Common myeloid progenitor, CD34-positive (primary cell): ENCODE data around the gene TM4SF20.

Source experiments
- CTCF ChIA-PET: fragments of 350-600 bp; sonication (Branson Sonifier 250); formaldehyde crosslinking; loops from one replicate; lab custom pipeline; 2021; ENCODE audit warnings: antibody characterized with exemption; lab: Charles Lee
- POLR2A ChIA-PET: fragments of 350-600 bp; sonication (Branson Sonifier 250); formaldehyde crosslinking; loops from one replicate; lab custom pipeline; 2021; ENCODE audit warnings: antibody characterized with exemption; lab: Charles Lee
- DNase-seq, 3 donors: peaks; one replicate each; pipeline versions ENCODE4 v3.0.0 to v3.0.0-alpha.2; 2013
- H3K27ac ChIP-seq, 2 experiments: 1 replicate in 1 of 2; 2 replicates in 1 of 2; pipeline ENCODE4 v1.7.0; 2013; ENCODE audit warnings: inconsistent platforms in 2 of 2, low read length in 2 of 2, mild to moderate bottlenecking in 2 of 2, low read depth in 1 of 2, moderate library complexity in 1 of 2; ENCODE audit not compliant: severe bottlenecking in 2 of 2, insufficient read depth in 1 of 2, poor library complexity in 1 of 2
- H3K27me3 ChIP-seq, 5 experiments: replicated peaks in 2 of 5; 1 replicate in 3 of 5; 2 replicates in 2 of 5; pipeline versions ENCODE4 v1.6.1 to v1.7.0; 2013; ENCODE audit warnings: low read length in 4 of 5, mild to moderate bottlenecking in 2 of 5, moderate library complexity in 2 of 5, inconsistent platforms in 1 of 5; ENCODE audit not compliant: insufficient read depth in 5 of 5, control insufficient read depth in 4 of 5
- H3K36me3 ChIP-seq, 4 experiments: 1 replicate in 2 of 4; 2 replicates in 2 of 4; pipeline versions ENCODE4 v1.6.1 to v1.7.0; 2013; ENCODE audit warnings: low read length in 3 of 4, control low read depth in 1 of 4, mild to moderate bottlenecking in 1 of 4; ENCODE audit not compliant: control insufficient read depth in 4 of 4, insufficient read depth in 4 of 4
- H3K4me1 ChIP-seq, 4 experiments: 1 replicate in 3 of 4; 2 replicates in 1 of 4; pipeline versions ENCODE4 v1.6.1 to v1.7.1; 2013; ENCODE audit warnings: low read length in 3 of 4, mild to moderate bottlenecking in 3 of 4, control low read depth in 1 of 4, inconsistent platforms in 1 of 4, moderate library complexity in 1 of 4; ENCODE audit not compliant: control insufficient read depth in 4 of 4, insufficient read depth in 4 of 4; ENCODE audit errors: control extremely low read depth in 1 of 4
- H3K4me3 ChIP-seq, 7 experiments: 1 replicate in 4 of 7; 2 replicates in 3 of 7; pipeline versions ENCODE4 v1.5.1 to v1.7.0; 2013; ENCODE audit warnings: mild to moderate bottlenecking in 7 of 7, low read length in 6 of 7, moderate library complexity in 6 of 7, inconsistent platforms in 2 of 7, low read depth in 2 of 7, control low read depth in 1 of 7; ENCODE audit not compliant: insufficient read depth in 4 of 7, control insufficient read depth in 1 of 7; ENCODE audit errors: extremely low read depth in 1 of 7
- H3K9me3 ChIP-seq, 5 experiments: 1 replicate in 4 of 5; 2 replicates in 1 of 5; pipeline versions ENCODE4 v1.6.1 to v1.7.1; 2013; ENCODE audit warnings: low read length in 4 of 5, mild to moderate bottlenecking in 2 of 5, inconsistent platforms in 1 of 5, low read depth in 1 of 5, moderate library complexity in 1 of 5; ENCODE audit not compliant: control insufficient read depth in 4 of 5, insufficient read depth in 2 of 5; ENCODE audit errors: control extremely low read depth in 1 of 5
- WGBS: methylation state at CpG from one replicate; pipeline ENCODE4 v1.1.5; 2013; ENCODE audit not compliant: insufficient coverage; 5-methylcytosine and 5-hydroxymethylcytosine counted together

Gene TM4SF20

DNA sequence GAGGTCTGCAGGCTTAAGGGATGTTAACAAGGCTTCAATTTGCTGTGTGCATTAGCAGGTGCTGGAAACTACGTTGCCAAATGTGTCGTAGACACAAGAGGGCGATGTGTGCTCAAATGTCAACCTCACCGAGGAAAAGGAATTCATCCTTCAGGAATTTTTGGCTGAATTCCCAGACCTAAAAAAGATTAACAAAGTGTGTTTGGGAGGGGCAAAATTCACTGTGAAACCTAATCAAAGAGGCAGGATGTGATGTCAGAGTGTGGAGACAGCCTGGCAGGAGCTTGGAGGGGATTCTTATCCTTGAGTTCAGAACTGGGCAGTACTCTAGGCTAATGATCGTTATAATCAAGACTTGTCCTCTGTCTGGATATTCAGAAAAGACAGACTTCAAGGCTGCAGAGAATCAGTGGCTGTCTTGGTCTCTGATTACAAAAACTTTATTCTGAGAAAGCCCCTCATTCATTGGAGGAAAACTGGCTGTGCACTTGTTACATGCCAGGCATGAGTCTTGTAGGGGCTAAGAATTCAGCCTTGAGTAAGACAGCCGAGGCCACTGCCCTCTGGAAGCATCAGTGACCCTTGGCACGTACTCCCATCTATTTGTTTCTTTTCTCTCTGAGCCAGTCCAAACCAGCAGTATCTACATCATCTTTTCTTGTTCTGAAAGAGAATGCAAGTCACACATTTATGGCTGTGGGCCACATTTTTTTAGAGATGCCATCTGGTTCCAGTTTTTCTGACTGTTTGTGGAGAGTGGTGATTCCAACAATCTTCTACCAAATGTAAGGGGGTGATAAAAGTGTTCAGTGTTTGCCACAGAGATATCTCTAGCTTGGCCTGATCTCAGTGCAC, 27.3 kb upstream of the TM4SF20 start:
- H3K4me1 ChIP-seq: peaks cover 0 to 10% (median 7%) of the 10 kb centered on the region in 4 experiments
- no peaks in the 10 kb centered on the region for H3K36me3 ChIP-seq
- peak; percentile 60 to 93 (median 90) for DNase-seq
- ChIA-PET POLR2A (no interaction called here), CTCF (interaction anchor here (0.7 to 4.0 kb wide), 10 partner anchors 9 to 70 kb away, joined by 3 to 14 read pairs (median 4); partner anchors contain the start of gene AGFG1)
- H3K27me3 ChIP-seq: no peaks in the 10 kb centered on the region
- 2% methylated on average over 6 of the region's 7 CpGs for WGBS
- no peak overlapping the region for H3K27ac ChIP-seq
- H3K9me3 ChIP-seq: no peaks in the 10 kb centered on the region
- peak overlapping the region in 1 of 7 experiments; percentile 50 for H3K4me3 ChIP-seq

DNA sequence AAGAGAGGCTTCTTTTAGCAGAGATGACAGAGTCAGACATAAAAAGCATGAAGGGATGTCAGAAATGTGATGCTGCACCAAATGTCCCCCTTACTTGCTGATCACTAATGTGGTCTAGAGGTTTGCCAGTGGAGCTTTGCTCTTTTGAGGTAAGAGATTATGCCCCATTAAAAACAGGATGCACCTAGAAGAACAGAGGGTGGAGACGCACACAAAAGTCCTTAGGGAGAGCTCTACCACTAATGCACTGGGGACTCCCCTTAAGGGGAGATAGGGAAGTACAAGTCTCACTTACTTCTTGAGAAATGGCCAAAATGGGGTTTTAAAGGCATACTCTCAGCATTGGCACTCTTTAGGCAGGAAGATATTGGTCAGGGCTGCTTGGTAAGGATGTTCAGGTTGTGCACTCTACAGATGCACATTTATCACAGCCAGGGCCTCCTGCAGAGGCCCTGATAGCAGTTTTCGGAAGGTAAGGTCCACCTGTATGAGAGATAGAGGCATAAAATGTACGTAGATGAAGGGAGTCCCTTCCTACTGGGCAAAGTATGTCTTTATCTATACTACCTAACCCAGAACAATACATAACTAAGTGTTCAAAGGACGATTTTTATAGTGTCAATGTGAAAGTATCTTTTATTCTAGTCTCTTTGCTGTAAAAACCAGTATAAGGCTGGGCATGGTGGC, 25.6 kb upstream of the TM4SF20 start:
- Histone ChIP-seq H3K9me3 (no peaks in the 10 kb centered on the region), H3K36me3 (no peaks in the 10 kb centered on the region), H3K27me3 (no peaks in the 10 kb centered on the region), H3K4me1 (peaks cover 0 to 10% (median 7%) of the 10 kb centered on the region in 4 experiments), H3K4me3 (no peak overlapping the region), H3K27ac (no peak overlapping the region)
- 80% methylated on average over 1 of the region's 4 CpGs for WGBS
- POLR2A ChIA-PET: no interaction called here
- DNase-seq: peak in 2 of 3 donors; percentile 26 to 54
- CTCF ChIA-PET: interaction anchor here (1.0 to 4.0 kb wide), 2 partner anchors 66 to 68 kb away, joined by 3 to 14 read pairs; partner anchors contain the start of gene AGFG1

DNA sequence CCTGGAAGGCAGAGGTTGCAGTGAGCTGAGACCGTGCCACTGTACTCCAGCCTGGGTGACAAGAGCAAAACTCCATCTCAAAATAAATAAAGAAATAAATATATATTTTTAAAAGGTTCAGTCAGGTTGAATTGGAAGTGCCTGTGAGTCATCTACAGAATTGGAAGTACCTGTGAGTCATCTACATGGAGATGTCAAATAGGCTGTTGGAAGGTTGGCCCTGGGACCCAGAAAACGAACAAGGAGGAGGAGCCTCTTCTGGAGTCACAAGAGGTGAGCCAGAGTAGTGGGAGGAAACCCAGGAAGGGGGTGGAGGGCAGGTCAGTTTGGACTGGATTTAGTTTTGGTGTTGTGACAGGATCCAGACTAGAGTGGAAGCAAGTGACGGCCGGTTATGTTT, 23.9 kb upstream of the TM4SF20 start:
- no peaks in the 10 kb centered on the region for H3K36me3 ChIP-seq
- H3K27me3 ChIP-seq: no peaks in the 10 kb centered on the region
- WGBS: 67% methylated on average over 3 of the region's 4 CpGs
- H3K4me1 ChIP-seq: peaks cover 0 to 16% (median 9%) of the 10 kb centered on the region in 4 experiments
- ChIA-PET CTCF (no interaction called here), POLR2A (no interaction called here)
- H3K27ac ChIP-seq: no peak overlapping the region
- H3K9me3 ChIP-seq: no peaks in the 10 kb centered on the region
- no peak overlapping the region for H3K4me3 ChIP-seq
- DNase-seq: no peak

DNA sequence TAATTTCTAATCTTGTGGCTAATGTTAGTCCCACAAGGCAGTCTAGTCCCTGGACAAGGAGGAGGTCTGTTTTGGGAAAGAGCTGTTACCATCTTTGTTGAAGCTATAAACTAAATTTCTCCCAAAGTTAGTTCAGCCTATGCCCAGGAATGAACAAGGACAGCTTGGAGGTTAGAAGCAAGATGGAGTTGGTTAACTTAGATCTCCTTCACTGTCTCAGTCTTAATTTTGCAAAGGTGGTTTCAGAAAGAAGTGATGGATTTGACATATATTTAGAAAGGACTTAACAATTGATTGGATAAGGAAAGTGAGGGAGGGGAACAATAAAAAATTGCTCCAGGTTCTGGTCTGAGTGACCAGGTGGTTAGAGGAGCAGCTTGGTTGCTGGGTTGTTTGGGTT, 23.2 kb upstream of the TM4SF20 start:
- Histone ChIP-seq H3K9me3 (no peaks in the 10 kb centered on the region), H3K27ac (no peak overlapping the region), H3K36me3 (no peaks in the 10 kb centered on the region), H3K4me1 (peaks cover 0 to 22% (median 15%) of the 10 kb centered on the region in 4 experiments), H3K4me3 (no peak overlapping the region), H3K27me3 (no peaks in the 10 kb centered on the region)
- ChIA-PET POLR2A (no interaction called here), CTCF (interaction anchor here (1.3 kb wide), 1 partner anchor 24 kb away, joined by 3 read pairs; no protein-coding TSS in a partner anchor)
- no peak for DNase-seq

DNA sequence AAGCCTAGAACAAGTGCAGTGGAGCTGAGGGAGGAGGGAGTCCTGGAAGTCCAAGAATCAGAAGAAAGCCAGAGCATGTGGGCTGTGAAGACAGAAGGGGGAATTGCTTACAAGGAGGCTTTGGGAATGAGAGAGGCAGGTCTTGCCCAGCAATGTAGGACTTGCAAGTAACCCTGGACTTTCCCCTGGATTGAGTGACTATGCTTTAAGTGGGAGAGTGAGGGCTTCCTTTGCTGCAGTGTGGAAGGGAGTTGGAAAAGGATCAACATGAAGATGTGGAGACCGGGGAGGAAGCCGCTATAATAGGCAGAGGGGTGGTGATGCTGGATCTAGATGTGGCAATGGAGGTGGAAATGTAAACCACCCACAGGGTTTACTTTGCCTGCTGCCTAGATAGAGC, 22.4 kb upstream of the TM4SF20 start:
- CTCF ChIA-PET: interaction anchor here (1.3 kb wide), 1 partner anchor 23 kb away, joined by 3 read pairs; no protein-coding TSS in a partner anchor
- peaks cover 0 to 25% (median 18%) of the 10 kb centered on the region in 4 experiments for H3K4me1 ChIP-seq
- H3K36me3 ChIP-seq: no peaks in the 10 kb centered on the region
- H3K9me3 ChIP-seq: no peaks in the 10 kb centered on the region
- H3K27me3 ChIP-seq: no peaks in the 10 kb centered on the region
- no peak for DNase-seq
- H3K27ac ChIP-seq: no peak overlapping the region
- 100% methylated on average over 2 of the region's 2 CpGs for WGBS
- POLR2A ChIA-PET: no interaction called here
- no peak overlapping the region for H3K4me3 ChIP-seq

DNA sequence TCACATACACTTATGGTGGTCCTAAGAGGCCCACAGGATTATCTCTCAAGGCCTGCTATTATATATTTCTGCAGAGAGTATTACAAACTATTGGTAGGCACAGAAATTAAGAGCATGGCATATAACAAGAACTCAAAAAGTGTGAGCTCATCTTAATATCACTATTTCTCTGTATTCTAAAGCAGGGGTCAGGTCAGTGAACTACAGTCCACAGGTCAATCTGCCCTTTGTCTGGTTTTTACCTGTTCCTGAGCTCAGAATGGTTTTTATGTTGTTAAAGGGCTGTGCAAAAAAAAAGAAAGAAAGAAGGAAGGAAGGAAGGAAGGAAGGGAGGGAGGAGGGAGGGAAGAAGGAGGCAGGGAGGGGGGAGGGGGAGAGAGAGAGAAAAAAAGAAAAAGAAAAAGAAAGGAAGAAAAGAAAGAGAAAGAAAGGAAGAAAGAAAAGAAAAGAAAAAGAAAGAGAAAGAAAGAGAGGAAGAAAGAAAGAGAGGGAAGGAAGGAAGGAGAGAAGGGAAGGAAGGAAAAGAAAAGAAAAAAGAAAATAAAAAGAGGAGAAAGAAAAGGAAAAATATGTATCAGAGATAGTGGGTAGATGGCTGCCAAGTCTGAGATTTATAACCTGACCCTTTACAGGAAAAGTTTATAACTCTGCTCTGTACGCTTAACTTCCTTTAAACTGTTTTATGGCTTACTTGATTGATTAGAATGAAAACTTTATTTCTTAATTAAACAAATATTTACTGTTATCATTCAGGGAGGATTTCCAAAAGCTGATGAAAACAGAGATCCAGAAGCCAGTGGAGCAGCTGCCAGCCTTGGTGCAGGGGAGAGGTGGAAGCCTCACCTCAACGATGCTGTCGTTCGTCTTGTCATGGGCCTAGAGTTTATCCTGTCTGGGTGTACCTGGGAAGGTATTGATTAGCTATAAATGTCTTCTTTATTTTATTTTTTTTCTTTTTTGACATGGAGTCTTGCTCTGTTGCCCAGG, 19.9 kb upstream of the TM4SF20 start:
- Histone ChIP-seq H3K4me3 (no peak overlapping the region), H3K9me3 (no peaks in the 10 kb centered on the region), H3K36me3 (no peaks in the 10 kb centered on the region), H3K27me3 (no peaks in the 10 kb centered on the region), H3K4me1 (peaks cover 0 to 24% (median 16%) of the 10 kb centered on the region in 4 experiments), H3K27ac (no peak overlapping the region)
- ChIA-PET CTCF (interaction anchor here (0.9 to 1.3 kb wide), 4 partner anchors 8 to 367 kb away, joined by 3 to 7 read pairs (median 4); partner anchors contain the start of gene SCYGR1), POLR2A (no interaction called here)
- WGBS: 30% methylated on average over 2 of the region's 4 CpGs
- DNase-seq: no peak
